ENCODE measurements around the gene ZNF594.
"Not testable (repeated sequence)": the region's sequence is repeated elsewhere in the genome, so short reads cannot be mapped to it uniquely, and the experiment has no call there.

ZNF594 gene

GRCh38 chr17:5129770-5130169 is 61.9 kb downstream of the ZNF594 start:
- H3K4me3 Mint-ChIP-seq; H3K9me3 Mint-ChIP-seq; DNase-seq; H3K27ac Mint-ChIP-seq; H3K4me1 Mint-ChIP-seq; H3K36me3 Mint-ChIP-seq (ENCODE audit: low read depth): not testable (repeated sequence)
- H3K27me3 Mint-ChIP-seq (ENCODE audit: low read depth, poor library complexity): peaks cover 27% of the 10 kb centered on the region
